ENCODE results near the gene CSMD2.

CSMD2 gene

DNA sequence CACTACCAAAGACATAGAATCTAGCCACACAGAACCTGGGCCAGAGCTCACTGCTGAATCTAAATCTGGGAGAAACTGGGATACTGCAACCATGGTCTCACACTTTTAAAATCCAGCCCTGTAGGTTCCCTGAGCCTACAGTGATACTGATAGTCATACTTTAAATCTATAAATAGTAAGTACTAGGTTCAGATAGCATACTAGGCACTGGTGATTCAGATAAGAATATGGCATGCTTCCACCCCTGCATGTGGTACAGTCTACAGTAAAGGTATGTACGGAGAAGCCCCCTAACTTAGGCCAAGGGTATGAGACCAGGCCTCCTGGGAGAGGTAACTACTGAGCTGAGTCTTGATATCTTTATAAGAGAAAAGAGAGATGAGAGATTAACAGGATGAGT, 494.5 kb downstream of the CSMD2 start:
- Histone ChIP-seq H3K36me3 (ENCODE audit: control insufficient read depth, insufficient read depth, low read length) (no peaks in the 10 kb centered on the region), H3K4me2 (ENCODE audit: low read length) (no peak overlapping the region), H2BK5ac (ENCODE audit: low read length) (no peak overlapping the region), H3K27ac (ENCODE audit: low read depth, low read length) (no peak overlapping the region), H3K4me3 (ENCODE audit: low read length) (no peak overlapping the region), H2BK120ac (ENCODE audit: low read depth, low read length) (no peak overlapping the region), H3K4me1 (ENCODE audit: control insufficient read depth, low read depth, low read length) (no peaks in the 10 kb centered on the region), H3K18ac (ENCODE audit: low read length) (no peak overlapping the region), H3K79me1 (ENCODE audit: low read length) (no peaks in the 10 kb centered on the region), H3K4ac (ENCODE audit: low read depth, low read length) (no peak overlapping the region), H3K9ac (ENCODE audit: low read length) (no peak overlapping the region), H3K56ac (ENCODE audit: low read length) (no peak overlapping the region), H2BK15ac (replicated peaks; ENCODE audit: low read depth) (no peak overlapping the region), H4K8ac (ENCODE audit: low read depth, low read length) (no peak overlapping the region), H3K79me2 (ENCODE audit: control insufficient read depth, insufficient read depth, low read length) (no peaks in the 10 kb centered on the region), H3K27me3 (ENCODE audit: insufficient read depth, low read length, poor library complexity) (no peaks in the 10 kb centered on the region), H4K5ac (ENCODE audit: low read length) (no peak overlapping the region), H3K23ac (ENCODE audit: low read length) (no peak overlapping the region), H2AK5ac (ENCODE audit: low read length) (no peak overlapping the region)
- WGBS (ENCODE audit: extremely low coverage, insufficient coverage, low lambda C conversion rate) = no CpG with 5 or more reads among the region's 1 CpG
- DNase-seq = no peak

DNA sequence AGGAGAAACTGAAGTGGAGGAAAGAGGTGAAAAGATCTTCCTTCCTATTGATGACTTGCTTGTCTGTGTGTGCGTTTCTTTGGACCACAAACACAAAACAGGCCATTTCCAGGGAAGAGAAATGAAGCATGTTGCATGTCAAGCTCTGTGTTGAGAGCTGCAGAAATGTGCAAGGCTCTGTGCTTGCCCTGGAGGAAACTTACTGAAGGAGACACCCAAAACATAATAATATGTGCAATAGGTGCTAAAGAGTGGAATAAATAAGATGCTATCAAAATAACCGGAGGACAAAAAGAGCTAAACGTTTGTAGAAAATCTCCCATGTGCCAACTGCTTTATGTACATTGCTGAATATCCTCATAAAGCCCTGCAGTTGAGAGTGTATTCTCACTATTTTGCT, 496.3 kb downstream of the CSMD2 start:
- DNase-seq = no peak
- H2BK5ac ChIP-seq (ENCODE audit: low read length) = no peak overlapping the region
- H3K23ac ChIP-seq (ENCODE audit: low read length) = no peak overlapping the region
- H3K27me3 ChIP-seq (ENCODE audit: insufficient read depth, low read length, poor library complexity) = no peaks in the 10 kb centered on the region
- no peaks in the 10 kb centered on the region for H3K79me1 ChIP-seq (ENCODE audit: low read length)
- no peak overlapping the region for H3K4ac ChIP-seq (ENCODE audit: low read depth, low read length)
- no peak overlapping the region for H4K8ac ChIP-seq (ENCODE audit: low read depth, low read length)
- H4K5ac ChIP-seq (ENCODE audit: low read length) = no peak overlapping the region
- WGBS (ENCODE audit: extremely low coverage, insufficient coverage, low lambda C conversion rate) = no CpG with 5 or more reads among the region's 3 CpGs
- no peak overlapping the region for H3K56ac ChIP-seq (ENCODE audit: low read length)
- no peak overlapping the region for H3K27ac ChIP-seq (ENCODE audit: low read depth, low read length)
- no peaks in the 10 kb centered on the region for H3K79me2 ChIP-seq (ENCODE audit: control insufficient read depth, insufficient read depth, low read length)
- no peak overlapping the region for H3K18ac ChIP-seq (ENCODE audit: low read length)
- no peaks in the 10 kb centered on the region for H3K36me3 ChIP-seq (ENCODE audit: control insufficient read depth, insufficient read depth, low read length)
- no peak overlapping the region for H2AK5ac ChIP-seq (ENCODE audit: low read length)
- no peaks in the 10 kb centered on the region for H3K4me1 ChIP-seq (ENCODE audit: control insufficient read depth, low read depth, low read length)
- no peak overlapping the region for H2BK15ac ChIP-seq (replicated peaks; ENCODE audit: low read depth)
- no peak overlapping the region for H3K4me2 ChIP-seq (ENCODE audit: low read length)
- no peak overlapping the region for H2BK120ac ChIP-seq (ENCODE audit: low read depth, low read length)
- no peak overlapping the region for H3K9ac ChIP-seq (ENCODE audit: low read length)
- H3K4me3 ChIP-seq (ENCODE audit: low read length) = no peak overlapping the region

DNA sequence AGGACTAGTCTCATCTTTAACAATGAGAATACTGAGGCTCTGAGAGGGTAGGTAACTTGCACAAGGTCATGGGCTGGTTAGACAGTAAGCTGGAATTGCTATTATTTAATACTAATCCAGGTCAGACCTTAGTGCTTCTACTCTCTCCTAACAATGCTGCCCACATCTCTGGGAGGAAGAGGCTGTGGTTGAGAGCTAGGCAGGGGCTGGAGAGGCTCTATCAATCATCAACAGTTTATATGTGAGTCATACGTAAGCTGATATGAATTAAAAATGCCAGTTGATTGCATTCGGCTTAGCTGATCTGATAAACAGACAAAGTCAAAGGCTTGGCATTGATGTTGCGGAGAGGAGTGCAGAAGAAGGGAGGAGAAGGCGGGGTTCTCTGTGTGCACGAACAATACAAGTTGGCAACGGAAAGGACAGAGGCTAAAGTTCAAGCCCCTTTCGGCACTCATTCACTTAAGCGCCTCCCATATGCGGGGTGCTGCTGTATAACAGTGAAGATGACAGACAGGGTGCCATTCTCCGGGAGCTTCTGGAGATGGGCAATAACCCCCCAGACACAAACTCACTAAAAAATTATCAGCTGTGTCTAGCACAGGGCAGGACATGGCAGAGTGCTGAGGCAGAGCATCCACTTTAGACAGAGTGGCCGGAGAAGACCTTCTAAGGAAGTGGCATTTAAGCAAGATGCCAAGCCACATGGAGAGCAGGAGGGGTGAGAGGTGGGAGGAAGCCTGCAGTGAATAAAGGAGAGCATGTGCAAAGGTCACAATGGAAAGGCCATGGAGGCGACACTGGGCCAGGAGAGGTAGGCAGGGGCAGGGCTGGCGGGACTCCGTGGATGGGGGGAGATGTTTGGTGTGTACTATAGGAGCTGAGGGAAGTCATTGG, 497.4 kb downstream of the CSMD2 start:
- H3K23ac ChIP-seq (ENCODE audit: low read length) = no peak overlapping the region
- peaks cover under 1% of the 10 kb centered on the region for H3K36me3 ChIP-seq (ENCODE audit: control insufficient read depth, insufficient read depth, low read length)
- H3K79me2 ChIP-seq (ENCODE audit: control insufficient read depth, insufficient read depth, low read length) = no peaks in the 10 kb centered on the region
- no peak overlapping the region for H2BK15ac ChIP-seq (replicated peaks; ENCODE audit: low read depth)
- H3K4me3 ChIP-seq (ENCODE audit: low read length) = no peak overlapping the region
- no peak overlapping the region for H4K8ac ChIP-seq (ENCODE audit: low read depth, low read length)
- no CpG with 5 or more reads among the region's 14 CpGs for WGBS (ENCODE audit: extremely low coverage, insufficient coverage, low lambda C conversion rate)
- no peak overlapping the region for H3K4me2 ChIP-seq (ENCODE audit: low read length)
- H3K27me3 ChIP-seq (ENCODE audit: insufficient read depth, low read length, poor library complexity) = no peaks in the 10 kb centered on the region
- no peak overlapping the region for H3K18ac ChIP-seq (ENCODE audit: low read length)
- no peaks in the 10 kb centered on the region for H3K4me1 ChIP-seq (ENCODE audit: control insufficient read depth, low read depth, low read length)
- no peak overlapping the region for H2BK5ac ChIP-seq (ENCODE audit: low read length)
- H3K56ac ChIP-seq (ENCODE audit: low read length) = no peak overlapping the region
- no peak overlapping the region for H4K5ac ChIP-seq (ENCODE audit: low read length)
- H2BK120ac ChIP-seq (ENCODE audit: low read depth, low read length) = no peak overlapping the region
- H3K27ac ChIP-seq (ENCODE audit: low read depth, low read length) = no peak overlapping the region
- H3K79me1 ChIP-seq (ENCODE audit: low read length) = no peaks in the 10 kb centered on the region
- no peak overlapping the region for H3K4ac ChIP-seq (ENCODE audit: low read depth, low read length)
- no peak overlapping the region for H3K9ac ChIP-seq (ENCODE audit: low read length)
- no peak for DNase-seq
- H2AK5ac ChIP-seq (ENCODE audit: low read length) = no peak overlapping the region

DNA sequence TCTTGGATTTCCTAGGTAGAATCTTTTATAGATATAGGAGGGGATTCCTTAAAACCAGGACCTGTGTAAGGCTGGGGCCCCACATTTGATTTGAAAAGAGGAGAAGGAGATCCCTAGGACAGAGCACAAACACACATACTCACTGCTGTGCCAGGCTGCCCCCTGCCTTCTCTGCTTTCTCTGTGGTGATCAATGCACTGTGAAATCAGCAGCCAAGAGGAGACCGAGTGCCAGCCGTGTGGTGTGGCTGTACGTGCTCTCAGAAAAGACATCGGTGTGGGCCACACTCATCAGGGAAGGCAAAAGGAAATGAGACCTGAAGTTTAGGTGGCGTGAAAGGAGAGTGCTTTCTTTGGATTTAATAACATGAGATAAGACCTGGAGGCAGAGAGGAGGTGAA, 498.4 kb downstream of the CSMD2 start:
- peaks cover 6% of the 10 kb centered on the region for H3K36me3 ChIP-seq (ENCODE audit: control insufficient read depth, insufficient read depth, low read length)
- no peak overlapping the region for H2AK5ac ChIP-seq (ENCODE audit: low read length)
- H3K4me3 ChIP-seq (ENCODE audit: low read length) = no peak overlapping the region
- no peak overlapping the region for H3K23ac ChIP-seq (ENCODE audit: low read length)
- no peak overlapping the region for H3K18ac ChIP-seq (ENCODE audit: low read length)
- no CpG with 5 or more reads among the region's 5 CpGs for WGBS (ENCODE audit: extremely low coverage, insufficient coverage, low lambda C conversion rate)
- no peak for DNase-seq
- no peak overlapping the region for H3K9ac ChIP-seq (ENCODE audit: low read length)
- no peak overlapping the region for H3K27ac ChIP-seq (ENCODE audit: low read depth, low read length)
- H3K4me1 ChIP-seq (ENCODE audit: control insufficient read depth, low read depth, low read length) = no peaks in the 10 kb centered on the region
- no peak overlapping the region for H2BK120ac ChIP-seq (ENCODE audit: low read depth, low read length)
- no peak overlapping the region for H3K4me2 ChIP-seq (ENCODE audit: low read length)
- no peak overlapping the region for H4K5ac ChIP-seq (ENCODE audit: low read length)
- no peak overlapping the region for H3K56ac ChIP-seq (ENCODE audit: low read length)
- H3K79me2 ChIP-seq (ENCODE audit: control insufficient read depth, insufficient read depth, low read length) = no peaks in the 10 kb centered on the region
- H4K8ac ChIP-seq (ENCODE audit: low read depth, low read length) = no peak overlapping the region
- no peak overlapping the region for H2BK5ac ChIP-seq (ENCODE audit: low read length)
- no peaks in the 10 kb centered on the region for H3K27me3 ChIP-seq (ENCODE audit: insufficient read depth, low read length, poor library complexity)
- no peak overlapping the region for H3K4ac ChIP-seq (ENCODE audit: low read depth, low read length)
- no peak overlapping the region for H2BK15ac ChIP-seq (replicated peaks; ENCODE audit: low read depth)
- no peaks in the 10 kb centered on the region for H3K79me1 ChIP-seq (ENCODE audit: low read length)

DNA sequence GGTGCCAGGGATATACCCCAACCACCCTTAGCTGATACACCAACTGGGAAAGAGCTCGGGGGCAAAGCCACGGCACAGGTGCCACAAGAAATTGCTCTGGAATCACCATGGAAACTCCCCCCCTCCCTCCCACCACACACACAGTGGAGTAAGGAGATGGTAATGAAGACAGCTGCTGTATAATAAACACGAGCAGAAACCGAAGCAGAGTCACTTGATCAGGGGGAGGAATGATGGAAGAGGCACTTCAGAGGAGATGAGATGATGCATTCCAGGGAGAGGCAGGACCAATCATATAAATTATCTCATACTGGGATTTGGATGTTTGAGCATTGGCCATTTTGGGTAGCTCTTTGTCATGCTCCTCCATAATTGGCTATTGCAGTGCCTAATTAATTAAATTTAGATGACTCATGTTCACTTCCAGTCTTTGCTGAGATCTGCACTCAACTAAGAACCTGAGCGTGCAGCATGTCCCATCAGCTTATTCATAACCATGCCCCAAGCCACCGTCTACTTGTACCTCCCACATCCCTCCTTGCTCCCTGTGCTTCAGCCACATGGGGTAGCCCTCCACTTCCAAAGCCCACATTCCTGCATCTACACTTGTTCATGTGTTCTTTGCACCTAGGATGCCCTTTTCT, 503.1 kb downstream of the CSMD2 start:
- H2AK5ac ChIP-seq (ENCODE audit: low read length) = no peak overlapping the region
- DNase-seq = no peak
- no peak overlapping the region for H3K4me2 ChIP-seq (ENCODE audit: low read length)
- no peak overlapping the region for H3K4me3 ChIP-seq (ENCODE audit: low read length)
- H3K18ac ChIP-seq (ENCODE audit: low read length) = no peak overlapping the region
- H3K36me3 ChIP-seq (ENCODE audit: control insufficient read depth, insufficient read depth, low read length) = peaks cover 6% of the 10 kb centered on the region
- H2BK120ac ChIP-seq (ENCODE audit: low read depth, low read length) = no peak overlapping the region
- H4K5ac ChIP-seq (ENCODE audit: low read length) = no peak overlapping the region
- no peak overlapping the region for H3K27ac ChIP-seq (ENCODE audit: low read depth, low read length)
- no peaks in the 10 kb centered on the region for H3K79me2 ChIP-seq (ENCODE audit: control insufficient read depth, insufficient read depth, low read length)
- H3K4me1 ChIP-seq (ENCODE audit: control insufficient read depth, low read depth, low read length) = no peaks in the 10 kb centered on the region
- no peak overlapping the region for H3K56ac ChIP-seq (ENCODE audit: low read length)
- H3K4ac ChIP-seq (ENCODE audit: low read depth, low read length) = no peak overlapping the region
- no CpG with 5 or more reads among the region's 6 CpGs for WGBS (ENCODE audit: extremely low coverage, insufficient coverage, low lambda C conversion rate)
- H3K9ac ChIP-seq (ENCODE audit: low read length) = no peak overlapping the region
- H2BK5ac ChIP-seq (ENCODE audit: low read length) = no peak overlapping the region
- no peaks in the 10 kb centered on the region for H3K27me3 ChIP-seq (ENCODE audit: insufficient read depth, low read length, poor library complexity)
- H3K23ac ChIP-seq (ENCODE audit: low read length) = no peak overlapping the region
- H3K79me1 ChIP-seq (ENCODE audit: low read length) = no peaks in the 10 kb centered on the region
- H2BK15ac ChIP-seq (replicated peaks; ENCODE audit: low read depth) = no peak overlapping the region
- no peak overlapping the region for H4K8ac ChIP-seq (ENCODE audit: low read depth, low read length)

Data from mesendoderm (in vitro differentiated cells).